NB4 (cell line): ENCODE results near the gene CACNA2D3.

Source experiments
- CTCF ChIP-seq: IDR thresholded peaks from one replicate; pipeline ENCODE4 v1.5.1; 2012; ENCODE audit warnings: low read depth, low read length
- MYC ChIP-seq: IDR thresholded peaks from 2 replicates; pipeline ENCODE4 v1.6.1; 2011; ENCODE audit warnings: low read depth, low read length
- POLR2A ChIP-seq: IDR thresholded peaks from 2 replicates; pipeline ENCODE4 v1.6.1; 2011; ENCODE audit warnings: mild to moderate bottlenecking; ENCODE audit not compliant: insufficient read length; ENCODE audit errors: extremely low read depth

GRCh38 chr3:54914180-54914579 lies 791.8 kb downstream of the CACNA2D3 start:
- TF ChIP-seq CTCF (no peak), POLR2A (no peak), MYC (no peak)
